GM20431 (cell line): ENCODE measurements around the gene SCN11A.

Experiments used
- in situ Hi-C: fragments of 300-500 bp; cut with MseI, MboI; formaldehyde crosslinking; loops from one replicate; pipeline ENCODE4 v1.15.0; 2020; ENCODE audit warnings: low sequenced_read_pairs; ENCODE audit not compliant: unreplicated experiment

The SCN11A gene

DNA sequence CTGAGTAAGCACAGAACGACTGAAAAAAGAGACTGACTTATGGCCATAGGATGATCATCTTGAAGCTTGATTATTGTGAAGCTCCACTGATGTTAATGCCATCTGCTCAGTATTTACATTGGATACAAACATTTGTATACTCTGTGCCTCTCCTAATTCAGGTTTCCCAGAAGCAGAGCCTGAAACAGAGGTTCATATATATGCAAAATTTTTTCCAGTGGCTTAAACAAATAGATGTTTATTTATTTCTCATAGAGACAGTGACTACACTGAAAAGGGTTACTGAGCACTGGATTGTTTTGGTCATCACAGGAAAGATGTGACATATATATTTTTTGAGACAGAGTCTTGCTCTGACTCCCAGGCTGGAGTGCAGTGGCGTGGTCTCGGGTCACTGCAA lies 36.3 kb downstream of the SCN11A start:
- in situ Hi-C loops = loop anchor here (25.0 kb wide), 1 partner anchor 503 kb away; no protein-coding TSS in a partner anchor

DNA sequence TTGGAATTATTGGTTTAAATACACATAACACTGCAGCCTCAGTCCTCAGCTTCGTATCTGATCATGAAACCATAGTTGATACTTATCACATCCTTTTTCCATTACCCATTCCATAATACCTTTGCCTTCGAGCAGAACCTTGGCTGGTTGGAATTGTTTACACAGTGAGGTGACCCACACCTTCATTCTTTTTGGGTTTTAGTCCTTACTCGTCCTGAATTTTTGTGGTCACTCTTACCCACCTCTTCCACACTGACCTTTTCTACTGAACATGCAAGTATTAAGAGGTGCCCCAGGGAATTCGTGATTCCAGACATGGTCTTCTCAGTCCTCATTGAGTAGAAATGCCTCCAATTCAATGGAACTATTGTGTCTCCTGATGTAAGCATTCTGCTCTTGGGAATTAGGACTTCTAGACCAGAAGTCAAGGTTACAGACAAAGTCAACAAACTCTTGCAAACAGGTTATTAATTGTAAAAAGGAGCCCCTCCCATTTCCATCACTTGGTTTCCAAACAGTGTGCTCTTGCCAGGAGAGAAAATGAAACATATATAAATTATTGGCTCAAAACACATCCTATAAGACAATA lies 37.7 kb downstream of the SCN11A start:
- in situ Hi-C loops = loop anchor here (25.0 kb wide), 1 partner anchor 502 kb away; no protein-coding TSS in a partner anchor

DNA sequence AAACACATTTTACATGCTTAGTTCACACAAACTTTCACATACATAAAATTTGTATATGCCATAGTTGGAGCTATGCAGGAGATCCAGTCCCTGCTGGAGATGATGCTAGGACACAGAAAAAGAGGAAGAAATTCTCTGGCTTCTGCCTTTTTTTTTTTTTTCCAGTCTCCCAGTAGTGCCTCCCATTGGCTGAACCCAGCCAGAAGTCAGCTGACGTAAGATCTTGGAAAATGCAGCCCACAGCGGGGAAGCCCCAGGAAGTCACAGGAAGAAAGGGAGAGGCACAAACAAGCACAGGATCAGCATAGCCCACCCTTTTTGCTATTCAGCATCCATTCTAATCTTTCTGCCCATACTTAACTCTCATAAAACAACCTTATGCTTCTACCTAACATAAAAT lies 38.5 kb downstream of the SCN11A start:
- in situ Hi-C loops = loop anchor here (25.0 kb wide), 1 partner anchor 501 kb away; no protein-coding TSS in a partner anchor

DNA sequence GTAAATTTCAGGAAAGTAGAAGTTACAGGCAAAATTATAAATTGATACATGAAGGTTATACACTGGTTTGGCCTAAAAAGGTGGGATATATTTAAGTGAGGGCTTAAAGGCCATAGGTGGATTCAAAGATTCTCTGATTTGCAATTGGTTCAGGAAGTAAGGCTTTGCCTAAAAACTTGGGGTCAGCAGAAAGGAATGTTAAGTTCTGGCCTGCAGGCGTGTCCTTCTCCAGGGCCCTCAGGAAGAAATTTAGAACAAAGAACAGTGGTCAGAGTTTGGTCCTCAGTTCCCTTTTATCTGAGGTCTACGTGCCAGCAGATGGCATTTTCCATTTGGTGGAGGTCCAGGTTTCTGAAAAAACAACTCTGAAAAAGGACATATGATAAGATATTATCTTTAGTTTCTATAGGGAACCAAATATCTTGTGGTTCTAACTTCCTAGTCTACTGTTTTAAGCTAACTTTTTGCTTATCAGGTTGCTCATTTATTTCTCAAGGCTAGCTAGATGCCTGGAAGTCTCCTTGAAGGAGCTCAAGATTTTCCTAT lies 40.5 kb downstream of the SCN11A start:
- in situ Hi-C loops = loop anchor here (25.0 kb wide), 1 partner anchor 499 kb away; no protein-coding TSS in a partner anchor

DNA sequence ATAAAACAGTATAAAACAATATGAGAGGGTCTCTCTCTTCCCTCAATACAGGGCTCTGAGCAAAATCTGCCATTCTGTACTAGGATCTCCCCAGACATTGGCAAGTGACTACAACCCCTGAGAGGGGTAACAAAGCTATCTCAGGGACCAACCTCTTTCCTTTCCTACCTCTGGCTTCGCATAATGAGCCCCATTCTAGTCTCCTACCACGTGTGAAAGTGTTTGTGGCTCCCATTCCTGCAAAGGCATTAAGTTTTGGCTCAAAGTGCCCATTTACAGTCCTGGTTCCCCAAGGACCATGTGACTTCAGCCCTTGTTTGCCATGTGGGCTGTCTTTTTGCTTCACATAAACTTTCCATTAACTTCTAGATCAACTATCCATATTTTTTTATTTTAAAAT lies 46.4 kb downstream of the SCN11A start:
- in situ Hi-C loops = loop anchor here (25.0 kb wide), 1 partner anchor 493 kb away; no protein-coding TSS in a partner anchor
